Lower leg skin (tissue), 4 donors: ENCODE data around the gene ZNF408. TPM values are rescaled to one million over a fixed set of nuclear protein-coding genes. Genes with fewer than 3 reads are reported as not detected.

ENCODE experiments used
- DNase-seq, 2 donors: peaks; one replicate each; pipeline ENCODE4 v3.0.0-alpha.2; 2019; ENCODE audit warnings: low spot score in 2 of 2
- H3K4me3 ChIP-seq: fragments of 200-600 bp; sonication (generic); 2 replicates; pipeline ENCODE4 v1.5.1; 2017; ENCODE audit warnings: mild to moderate bottlenecking, low read depth; ENCODE audit not compliant: poor library complexity, severe bottlenecking
- POLR2A ChIP-seq, 2 donors: fragments of 450-650 bp; IDR thresholded peaks; one replicate each; pipeline ENCODE4 v1.6.1; 2016 to 2017; ENCODE audit warnings: antibody characterized with exemption in 2 of 2, mild to moderate bottlenecking in 1 of 2, moderate library complexity in 1 of 2
- WGBS, 2 donors: methylation state at CpG; one replicate each; pipeline ENCODE4 v1.1.5; 2018; 5-methylcytosine and 5-hydroxymethylcytosine counted together
- intact Hi-C: fragments of 100-400 bp; cut with DNase I; formaldehyde crosslinking; loops from one replicate; pipeline ENCODE4 v1.15.0; 2023; ENCODE audit warnings: low total_unique reads
- total RNA-seq, 4 donors: library from RNA; depleted of rRNA; stranded (reverse); fragments of >200 nt; gene quantifications; one replicate each; pipeline ENCODE4 v1.1.0, GENCODE V29; 2016
- TF ChIP-seq, protein P1 (sequence below), 3 donors: fragments of 450-650 bp; IDR thresholded peaks; one replicate each; pipeline ENCODE4 v1.5.1; 2016; ENCODE audit warnings: antibody characterized with exemption in 3 of 3, mild to moderate bottlenecking in 3 of 3, moderate library complexity in 2 of 3

The ZNF408 gene
- total RNA-seq, 4 donors from 2014 or later = 11.2 to 28.9 (median 16.2) TPM

DNA sequence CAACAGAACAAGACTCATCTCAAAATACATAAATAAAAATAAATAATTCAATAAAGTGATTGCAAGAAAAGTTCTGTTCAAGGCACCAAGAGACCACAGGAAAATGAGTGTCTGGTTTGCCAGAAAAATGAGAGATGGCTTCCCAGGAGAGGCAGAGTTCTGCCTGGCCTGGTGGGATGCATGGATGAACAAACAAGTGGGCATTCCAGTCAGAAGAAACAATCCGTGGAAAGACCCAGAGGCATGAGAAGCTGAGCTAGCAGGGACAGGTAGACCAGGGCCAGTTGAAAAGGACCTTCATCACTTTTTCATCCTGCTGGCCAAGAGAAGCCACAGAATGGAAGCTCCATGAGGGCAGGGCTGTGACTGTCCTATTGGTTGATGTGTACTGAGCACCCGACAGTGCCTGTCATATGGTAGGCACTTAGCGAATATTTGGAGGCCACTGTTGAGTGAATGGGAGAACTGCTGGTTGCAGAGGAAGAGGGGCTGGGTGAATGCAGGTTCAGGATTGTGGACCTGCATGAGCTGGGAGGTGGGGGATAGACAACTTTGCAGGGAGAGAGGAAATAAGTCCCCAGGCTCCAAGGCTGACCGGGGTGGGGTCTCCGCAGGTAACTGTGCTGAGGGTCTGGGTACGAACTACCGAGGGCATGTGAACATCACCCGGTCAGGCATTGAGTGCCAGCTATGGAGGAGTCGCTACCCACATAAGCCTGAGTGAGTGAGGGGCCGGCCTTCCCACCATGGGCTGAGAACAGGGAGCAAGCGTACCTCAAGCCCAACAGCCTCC, 21.9 kb downstream of the ZNF408 start:
- 94 to 95% methylated on average over 11 of the region's 11 CpGs for WGBS, 2 donors
- no peak for DNase-seq
- TF ChIP-seq, protein P1, sequence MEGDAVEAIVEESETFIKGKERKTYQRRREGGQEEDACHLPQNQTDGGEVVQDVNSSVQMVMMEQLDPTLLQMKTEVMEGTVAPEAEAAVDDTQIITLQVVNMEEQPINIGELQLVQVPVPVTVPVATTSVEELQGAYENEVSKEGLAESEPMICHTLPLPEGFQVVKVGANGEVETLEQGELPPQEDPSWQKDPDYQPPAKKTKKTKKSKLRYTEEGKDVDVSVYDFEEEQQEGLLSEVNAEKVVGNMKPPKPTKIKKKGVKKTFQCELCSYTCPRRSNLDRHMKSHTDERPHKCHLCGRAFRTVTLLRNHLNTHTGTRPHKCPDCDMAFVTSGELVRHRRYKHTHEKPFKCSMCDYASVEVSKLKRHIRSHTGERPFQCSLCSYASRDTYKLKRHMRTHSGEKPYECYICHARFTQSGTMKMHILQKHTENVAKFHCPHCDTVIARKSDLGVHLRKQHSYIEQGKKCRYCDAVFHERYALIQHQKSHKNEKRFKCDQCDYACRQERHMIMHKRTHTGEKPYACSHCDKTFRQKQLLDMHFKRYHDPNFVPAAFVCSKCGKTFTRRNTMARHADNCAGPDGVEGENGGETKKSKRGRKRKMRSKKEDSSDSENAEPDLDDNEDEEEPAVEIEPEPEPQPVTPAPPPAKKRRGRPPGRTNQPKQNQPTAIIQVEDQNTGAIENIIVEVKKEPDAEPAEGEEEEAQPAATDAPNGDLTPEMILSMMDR (IDR thresholded peaks at IDR 0.05) = no peak
- TF ChIP-seq POLR2A (IDR thresholded peaks at IDR 0.05) = no peak
- H3K4me3 ChIP-seq = no peak overlapping the region
- intact Hi-C loops = no loop called here

DNA sequence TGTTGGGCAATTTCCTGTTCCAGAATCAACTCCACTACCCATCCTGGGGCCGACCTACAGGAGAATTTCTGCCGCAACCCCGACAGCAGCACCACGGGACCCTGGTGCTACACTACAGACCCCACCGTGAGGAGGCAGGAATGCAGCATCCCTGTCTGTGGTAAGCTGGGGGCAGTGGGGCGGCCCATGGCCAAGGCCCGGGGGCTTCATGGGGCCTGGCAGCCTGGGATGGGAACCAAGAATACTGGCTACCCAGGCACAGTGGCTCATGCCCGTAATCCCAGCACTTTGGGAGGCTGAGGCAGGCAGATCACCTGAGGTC, 22.5 kb downstream of the ZNF408 start:
- no peak overlapping the region for H3K4me3 ChIP-seq
- 86 to 94% methylated on average over 6 to 8 of the region's 8 CpGs for WGBS, 2 donors
- intact Hi-C loops = no loop called here
- no peak for TF ChIP-seq POLR2A (IDR thresholded peaks at IDR 0.05)
- TF ChIP-seq, protein P1 (IDR thresholded peaks at IDR 0.05) = no peak
- no peak for DNase-seq

- H3K4me3 ChIP-seq = no peak overlapping the region
- DNase-seq = no peak
- no peak for TF ChIP-seq POLR2A (IDR thresholded peaks at IDR 0.05)
- TF ChIP-seq, protein P1 (IDR thresholded peaks at IDR 0.05) = no peak
- 59 to 68% methylated on average over 8 of the region's 8 CpGs for WGBS, 2 donors
- intact Hi-C loops = no loop called here
These were observed 23.3 kb downstream of the ZNF408 start for GRCh38 chr11:46724088-46724487.

DNA sequence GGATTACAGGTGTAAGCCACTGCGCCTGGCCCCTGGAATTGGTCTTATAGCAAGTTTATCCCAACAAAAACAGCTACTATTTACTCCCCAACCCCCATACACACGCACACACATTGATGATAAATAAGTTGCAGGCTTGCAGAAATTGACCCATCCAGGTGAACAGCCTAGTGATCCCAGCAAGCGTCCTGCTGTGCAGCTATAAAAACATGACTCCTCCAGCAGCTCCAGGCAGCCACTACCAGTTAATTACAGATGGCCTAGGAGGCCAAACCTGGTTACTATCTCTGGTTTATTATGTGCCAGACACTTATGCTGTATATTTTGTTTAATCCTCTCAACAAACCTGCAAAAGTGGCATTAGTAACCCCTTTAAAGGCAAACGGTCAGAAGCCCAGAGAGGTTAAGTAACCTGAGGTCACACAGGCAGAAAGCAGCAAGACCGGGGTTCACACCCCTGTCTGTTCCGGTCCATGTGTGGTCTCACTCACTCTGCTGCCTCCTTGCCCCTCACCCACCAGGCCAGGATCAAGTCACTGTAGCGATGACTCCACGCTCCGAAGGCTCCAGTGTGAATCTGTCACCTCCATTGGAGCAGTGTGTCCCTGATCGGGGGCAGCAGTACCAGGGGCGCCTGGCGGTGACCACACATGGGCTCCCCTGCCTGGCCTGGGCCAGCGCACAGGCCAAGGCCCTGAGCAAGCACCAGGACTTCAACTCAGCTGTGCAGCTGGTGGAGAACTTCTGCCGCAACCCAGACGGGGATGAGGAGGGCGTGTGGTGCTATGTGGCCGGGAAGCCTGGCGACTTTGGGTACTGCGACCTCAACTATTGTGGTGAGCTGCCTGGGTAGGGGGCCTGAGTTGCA, 24.7 kb downstream of the ZNF408 start:
- no peak overlapping the region for H3K4me3 ChIP-seq
- DNase-seq = no peak
- TF ChIP-seq, protein P1 (IDR thresholded peaks at IDR 0.05) = no peak
- TF ChIP-seq POLR2A (IDR thresholded peaks at IDR 0.05) = no peak
- WGBS, 2 donors = 88 to 91% methylated on average over 16 to 19 of the region's 19 CpGs
- intact Hi-C loops = no loop called here

- intact Hi-C loops = no loop called here
- no peak for DNase-seq
- H3K4me3 ChIP-seq = no peak overlapping the region
- TF ChIP-seq, protein P1 (IDR thresholded peaks at IDR 0.05) = no peak
- TF ChIP-seq POLR2A (IDR thresholded peaks at IDR 0.05) = no peak
- 91 to 95% methylated on average over 26 of the region's 26 CpGs for WGBS, 2 donors
These were observed 25.5 kb downstream of the ZNF408 start for GRCh38 chr11:46726206-46726862.
